Hepatocyte (in vitro differentiated cells): ENCODE data around the gene CERS3. TPM values are rescaled to one million over a fixed set of nuclear protein-coding genes. Genes with fewer than 3 reads are reported as not detected.

Source experiments
- DNase-seq: peaks from one replicate; pipeline ENCODE4 v3.0.0-alpha.2; 2016; ENCODE audit warnings: low spot score
- H2AFZ ChIP-seq: fragments of 200-600 bp; sonication (generic); 2 replicates; pipeline ENCODE4 v1.6.0; 2016; ENCODE audit warnings: antibody characterized with exemption, mild to moderate bottlenecking
- H3K27ac ChIP-seq: fragments of 200-600 bp; sonication (generic); 2 replicates; pipeline ENCODE4 v1.5.1; 2016; ENCODE audit warnings: mild to moderate bottlenecking
- H3K27me3 ChIP-seq: fragments of 200-600 bp; sonication (generic); 2 replicates; pipeline ENCODE4 v1.6.1; 2016
- H3K36me3 ChIP-seq: fragments of 200-600 bp; sonication (generic); replicated peaks from 2 replicates; pipeline ENCODE4 v1.5.1; 2016; ENCODE audit warnings: low read depth; ENCODE audit not compliant: insufficient read depth
- H3K4me1 ChIP-seq: fragments of 200-600 bp; sonication (generic); 2 replicates; pipeline ENCODE4 v1.5.1; 2016; ENCODE audit warnings: mild to moderate bottlenecking, moderate library complexity; ENCODE audit not compliant: insufficient read depth
- H3K4me2 ChIP-seq: fragments of 200-600 bp; sonication (generic); 2 replicates; pipeline ENCODE4 v1.6.0; 2016
- H3K4me3 ChIP-seq: fragments of 200-600 bp; sonication (generic); 2 replicates; pipeline ENCODE4 v1.5.1; 2016; ENCODE audit warnings: mild to moderate bottlenecking
- H3K79me2 ChIP-seq: fragments of 200-600 bp; sonication (generic); 2 replicates; pipeline ENCODE4 v1.6.0; 2017; ENCODE audit warnings: mild to moderate bottlenecking
- H3K9me2 ChIP-seq: fragments of 200-600 bp; sonication (generic); replicated peaks from 2 replicates; pipeline ENCODE4 v1.6.0; 2017; ENCODE audit warnings: mild to moderate bottlenecking; ENCODE audit not compliant: insufficient read depth
- H3K9me3 ChIP-seq: fragments of 200-600 bp; sonication (generic); 2 replicates; pipeline ENCODE4 v1.5.1; 2016; ENCODE audit warnings: low read depth, mild to moderate bottlenecking
- H4K20me1 ChIP-seq: fragments of 200-600 bp; sonication (generic); 2 replicates; pipeline ENCODE4 v1.6.0; 2016; ENCODE audit warnings: mild to moderate bottlenecking; ENCODE audit not compliant: insufficient read depth, poor library complexity, severe bottlenecking
- CTCF ChIP-seq: fragments of 200-600 bp; sonication (generic); IDR thresholded peaks from 2 replicates; pipeline ENCODE4 v1.5.1; 2016; ENCODE audit warnings: antibody characterized with exemption, mild to moderate bottlenecking; ENCODE audit not compliant: poor library complexity
- EZH2 ChIP-seq: fragments of 200-600 bp; sonication (generic); IDR thresholded peaks from 2 replicates; pipeline ENCODE4 v1.6.1; 2016; ENCODE audit warnings: antibody characterized with exemption, mild to moderate bottlenecking, borderline replicate concordance
- EZH2phosphoT487 ChIP-seq: fragments of 200-600 bp; sonication (generic); IDR thresholded peaks from one replicate; pipeline ENCODE4 v1.6.1; 2018; ENCODE audit warnings: antibody characterized with exemption, mild to moderate bottlenecking, low read depth, moderate library complexity; ENCODE audit not compliant: unreplicated experiment, severe bottlenecking
- WGBS: methylation state at CpG from one replicate; pipeline ENCODE4 v1.1.6; 2016; ENCODE audit warnings: low lambda C conversion rate; ENCODE audit errors: missing lambda C conversion rate; 5-methylcytosine and 5-hydroxymethylcytosine counted together
- polyA plus RNA-seq: library from polyadenylated mRNA; unstranded; fragments of >200 nt; fragmentation: Nextera tagmentation; extraction: Ambion mirVana; gene quantifications from 2 replicates; pipeline ENCODE4 v1.2.1, GENCODE V29; 2016
- total RNA-seq: library from RNA; depleted of rRNA; stranded (reverse); fragments of >200 nt; gene quantifications from 2 replicates; pipeline ENCODE4 v1.2.3, GENCODE V29; 2014

Gene CERS3
- total RNA-seq (0.53 and 2.5 TPM in 2 replicates), polyA plus RNA-seq (0.47 TPM in 1 of 2 replicates, not detected in the other)

GRCh38 chr15:100528833-100529428, at the start of gene CERS3:
Gene CERS3, minus strand, starts transcription at chr15:100528950. Its CDS starts 27,101 bp downstream, at chr15:100501849.
- DNase-seq, result no peak
- whole genome bisulfite sequencing, result 88% methylated on average over 10 of the region's 10 CpGs
- Histone ChIP-seq H3K36me3 (no peaks in the 10 kb centered on the region), H3K27ac (no peak within 1 kb of the TSS), H3K4me3 (no peak within 1 kb of the TSS), H3K79me2 (no peaks in the 10 kb centered on the region), H3K4me1 (no peaks in the 10 kb centered on the region), H3K27me3 (no peaks in the 10 kb centered on the region), H3K9me2 (no peaks in the 10 kb centered on the region), H4K20me1 (no peaks in the 10 kb centered on the region), H2AFZ (no peak within 1 kb of the TSS), H3K9me3 (no peaks in the 10 kb centered on the region), H3K4me2 (no peak within 1 kb of the TSS)
- no peak for TF ChIP-seq CTCF
- no peak for TF ChIP-seq EZH2
- TF ChIP-seq EZH2phosphoT487, result no peak

- Histone ChIP-seq H3K4me1 (no peaks in the 10 kb centered on the region), H3K36me3 (no peaks in the 10 kb centered on the region), H3K4me2 (no peak overlapping the region), H3K27ac (no peak overlapping the region), H3K27me3 (no peaks in the 10 kb centered on the region), H4K20me1 (no peaks in the 10 kb centered on the region), H3K9me2 (no peaks in the 10 kb centered on the region), H3K9me3 (no peaks in the 10 kb centered on the region), H3K4me3 (no peak overlapping the region), H2AFZ (no peak overlapping the region), H3K79me2 (no peaks in the 10 kb centered on the region)
- TF ChIP-seq CTCF (no peak), EZH2phosphoT487 (no peak), EZH2 (no peak)
- DNase-seq, result no peak
- 88% methylated on average over 4 of the region's 4 CpGs for WGBS
Measured at GRCh38 chr15:100573526-100573925, 44.8 kb upstream of the CERS3 start.

GRCh38 chr15:100572362-100572983, 43.7 kb upstream of the CERS3 start:
- WGBS, result 79% methylated on average over 4 of the region's 4 CpGs
- Histone ChIP-seq H3K36me3 (no peaks in the 10 kb centered on the region), H4K20me1 (no peaks in the 10 kb centered on the region), H3K79me2 (no peaks in the 10 kb centered on the region), H3K4me2 (no peak overlapping the region), H3K27me3 (no peaks in the 10 kb centered on the region), H3K27ac (no peak overlapping the region), H2AFZ (no peak overlapping the region), H3K9me2 (no peaks in the 10 kb centered on the region), H3K4me3 (no peak overlapping the region), H3K4me1 (no peaks in the 10 kb centered on the region), H3K9me3 (no peaks in the 10 kb centered on the region)
- peak; percentile 11 for DNase-seq
- TF ChIP-seq EZH2 (no peak), EZH2phosphoT487 (no peak), CTCF (peak; percentile 58)
